LoVo (cell line): Measurements from ENCODE around the gene DAP.
"Not testable (repeated sequence)": the region's sequence is repeated elsewhere in the genome, so short reads cannot be mapped to it uniquely, and the experiment has no call there.

Experiments used
- DNase-seq: peaks from one replicate; pipeline ENCODE4 v3.0.0-alpha.2; 2016; ENCODE audit warnings: low spot score

Gene DAP

DNA sequence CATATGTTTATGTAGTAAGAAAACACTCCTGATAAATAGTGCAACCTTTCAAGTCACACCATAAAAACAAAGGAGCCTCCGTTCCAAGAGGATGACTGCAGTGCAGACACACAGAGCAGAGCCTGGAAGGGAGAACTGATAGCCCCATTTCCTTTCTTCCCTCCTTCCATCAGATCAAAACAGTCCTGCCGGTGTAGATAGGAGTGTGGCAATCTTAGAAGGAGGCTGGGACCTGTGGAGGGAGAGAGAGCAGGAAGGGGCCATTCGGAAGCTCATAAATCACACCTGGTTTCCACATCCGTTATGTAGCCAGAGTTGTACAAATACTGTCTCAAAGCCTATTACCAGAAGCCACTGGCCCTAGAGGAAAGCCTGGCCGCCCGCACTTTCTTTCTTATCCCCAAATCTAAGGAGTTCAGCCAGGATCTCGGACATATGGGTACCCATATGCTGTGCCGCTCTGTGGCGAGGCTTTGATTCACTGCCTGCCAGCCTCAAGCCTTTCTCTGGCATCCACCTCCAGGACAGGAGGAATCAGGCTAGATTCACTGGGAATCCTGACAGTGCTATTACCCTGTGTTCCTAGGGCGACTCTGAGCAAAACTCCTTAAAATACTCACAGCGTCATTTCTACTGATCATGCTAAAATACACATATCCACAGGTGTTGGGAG lies 26.9 kb downstream of the DAP start:
- no peak for DNase-seq

DNA sequence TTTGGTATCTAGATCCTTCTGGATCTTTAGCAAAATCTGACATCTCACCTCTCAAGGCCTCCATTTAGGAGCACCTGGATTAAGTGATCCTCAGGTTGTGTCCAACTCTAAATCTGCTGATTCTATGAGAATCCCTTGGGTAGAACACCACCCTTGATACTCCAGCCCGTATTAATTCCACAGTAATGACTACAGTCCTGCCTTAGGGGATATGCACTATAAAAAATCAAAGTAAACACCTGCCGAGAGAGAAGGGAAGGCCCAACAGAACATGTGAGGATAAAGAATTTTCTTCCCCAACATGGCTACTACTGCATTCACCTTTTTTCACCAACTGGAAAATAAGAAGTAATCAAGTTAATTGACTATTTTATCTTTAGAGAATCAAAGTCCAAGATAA lies 27.6 kb downstream of the DAP start:
- no peak for DNase-seq

DNA sequence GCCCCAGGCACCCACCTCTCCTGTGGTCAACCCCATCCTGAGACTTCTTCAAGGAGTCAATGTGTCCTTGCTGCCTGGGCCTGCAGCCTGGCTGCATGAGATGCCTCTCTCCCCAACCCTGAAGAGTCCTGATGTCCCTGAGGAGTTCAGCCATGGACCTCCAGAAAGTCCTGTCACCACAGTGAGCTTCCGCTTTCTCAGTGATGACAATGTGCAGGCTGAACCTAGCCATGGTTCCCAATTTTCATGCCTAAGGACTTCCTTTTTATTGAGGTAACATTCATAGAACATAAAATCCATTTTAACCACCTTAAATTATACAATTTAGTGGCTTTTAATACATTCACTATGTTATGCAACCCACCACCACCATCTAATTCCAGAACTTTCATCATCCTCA lies 29.1 kb downstream of the DAP start:
- no peak for DNase-seq

DNA sequence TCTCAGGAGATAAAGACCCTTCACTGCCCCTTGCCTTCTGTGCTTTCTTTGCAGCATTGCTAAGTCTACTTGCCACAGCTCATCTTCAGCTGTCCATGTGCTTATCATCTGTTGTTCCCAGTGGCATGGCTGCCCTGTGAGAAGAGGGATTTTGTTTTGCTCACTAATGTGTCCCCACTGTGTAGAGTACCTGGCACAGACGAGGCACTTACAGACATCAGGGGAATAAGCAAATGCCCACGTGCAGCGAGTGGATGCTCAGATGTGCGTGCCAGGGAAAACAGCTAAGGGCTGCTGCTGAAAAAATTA lies 31.0 kb downstream of the DAP start:
- DNase-seq: no peak

DNA sequence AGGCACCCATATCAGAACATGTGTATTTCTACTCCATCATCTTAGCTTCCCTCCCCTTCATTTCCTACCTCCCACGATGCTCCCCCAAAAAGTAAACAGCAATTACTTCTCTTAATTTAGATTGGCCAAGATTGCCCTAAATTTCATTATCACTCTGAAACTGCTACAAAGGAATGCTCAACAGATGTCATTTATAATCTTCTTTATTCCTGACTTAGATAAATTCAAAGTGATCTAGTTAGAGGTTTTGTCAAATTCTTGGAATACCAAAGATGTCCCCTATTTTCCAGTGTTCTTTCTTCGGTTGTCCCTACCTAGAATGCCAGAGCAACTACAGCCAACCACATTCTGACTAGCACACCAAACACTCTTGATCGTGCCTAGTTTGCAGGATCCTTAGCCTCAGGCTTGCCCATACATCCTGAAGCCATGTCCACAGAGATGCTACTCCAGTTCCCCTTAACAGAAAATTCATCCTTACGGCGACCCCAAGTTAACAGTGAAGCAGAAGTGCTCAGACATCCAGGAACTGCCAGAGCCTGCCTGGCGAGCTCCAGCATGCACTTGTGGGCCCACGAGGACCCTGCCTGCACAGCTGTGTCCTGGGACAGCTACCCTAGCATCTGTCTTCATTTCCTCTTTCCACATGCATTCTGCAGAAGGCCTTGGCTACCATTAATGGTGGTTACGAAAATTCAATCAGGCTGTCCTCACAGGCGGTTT lies 31.6 kb downstream of the DAP start:
- no peak for DNase-seq

DNA sequence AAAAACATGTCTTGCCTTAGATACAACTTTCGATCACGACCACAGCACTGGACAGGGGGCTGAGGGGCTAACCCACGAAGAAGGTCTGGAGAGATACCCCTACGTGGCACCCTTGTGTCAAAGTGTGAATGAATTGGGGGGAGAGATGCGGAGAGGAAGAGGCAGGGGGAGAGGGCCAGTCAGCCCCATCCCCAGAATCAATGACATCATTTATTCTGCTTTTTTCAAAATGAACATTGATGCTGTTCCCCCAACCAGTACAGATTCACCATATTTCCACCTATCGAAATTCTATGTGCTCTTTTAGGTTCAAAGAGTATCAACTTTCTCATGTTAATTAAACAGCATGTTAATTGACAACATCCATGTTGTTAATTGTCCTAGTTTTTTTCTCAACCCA lies 32.4 kb downstream of the DAP start:
- no peak for DNase-seq

DNA sequence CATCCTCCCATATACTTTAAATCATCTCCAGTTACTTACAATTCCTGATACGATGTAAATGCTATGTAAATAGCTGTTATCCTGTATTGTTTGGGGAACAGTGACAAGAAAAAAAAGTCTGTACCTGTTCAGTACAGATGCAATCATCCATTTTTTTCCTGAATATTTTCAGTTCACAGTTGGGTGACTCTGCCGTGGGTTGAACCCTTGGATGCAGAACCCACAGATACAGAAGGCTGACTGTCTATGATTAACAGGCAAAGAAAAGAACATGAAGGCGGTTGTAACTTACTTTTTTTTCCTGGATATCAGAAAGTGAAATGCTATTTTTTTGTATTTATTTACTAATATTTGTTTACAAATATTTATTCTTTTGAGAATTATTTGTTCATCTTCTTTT lies 33.2 kb downstream of the DAP start:
- DNase-seq: no peak

DNA sequence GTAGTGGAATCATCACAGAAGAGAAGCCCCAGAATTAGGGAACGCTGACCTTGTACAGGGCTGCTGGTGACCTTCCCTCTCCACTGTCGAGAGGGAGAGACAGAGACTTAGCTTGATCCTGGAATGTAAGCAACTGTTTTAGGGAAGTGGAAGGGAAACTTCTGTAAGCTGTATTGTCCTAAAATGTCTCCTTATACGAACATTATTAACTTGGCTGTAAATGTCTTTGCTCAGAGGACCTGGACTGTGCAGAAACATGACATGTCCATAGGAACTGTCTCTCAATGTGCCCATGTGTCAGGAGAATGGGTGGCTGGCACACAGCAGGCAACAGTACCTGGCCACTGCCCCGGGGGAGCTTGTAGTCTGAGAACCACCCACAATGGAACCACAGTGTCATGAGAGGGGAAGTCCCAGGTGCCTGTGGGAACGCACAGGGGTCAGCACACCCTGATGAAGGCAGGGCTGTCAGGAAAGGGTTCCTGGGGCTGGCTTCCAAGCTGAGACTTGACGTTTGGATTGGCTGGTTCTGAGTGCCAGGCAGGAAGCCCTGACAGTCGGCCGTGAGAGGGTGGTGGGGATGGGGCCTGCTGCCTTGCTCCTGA lies 34.0 kb downstream of the DAP start:
- DNase-seq: no peak

DNA sequence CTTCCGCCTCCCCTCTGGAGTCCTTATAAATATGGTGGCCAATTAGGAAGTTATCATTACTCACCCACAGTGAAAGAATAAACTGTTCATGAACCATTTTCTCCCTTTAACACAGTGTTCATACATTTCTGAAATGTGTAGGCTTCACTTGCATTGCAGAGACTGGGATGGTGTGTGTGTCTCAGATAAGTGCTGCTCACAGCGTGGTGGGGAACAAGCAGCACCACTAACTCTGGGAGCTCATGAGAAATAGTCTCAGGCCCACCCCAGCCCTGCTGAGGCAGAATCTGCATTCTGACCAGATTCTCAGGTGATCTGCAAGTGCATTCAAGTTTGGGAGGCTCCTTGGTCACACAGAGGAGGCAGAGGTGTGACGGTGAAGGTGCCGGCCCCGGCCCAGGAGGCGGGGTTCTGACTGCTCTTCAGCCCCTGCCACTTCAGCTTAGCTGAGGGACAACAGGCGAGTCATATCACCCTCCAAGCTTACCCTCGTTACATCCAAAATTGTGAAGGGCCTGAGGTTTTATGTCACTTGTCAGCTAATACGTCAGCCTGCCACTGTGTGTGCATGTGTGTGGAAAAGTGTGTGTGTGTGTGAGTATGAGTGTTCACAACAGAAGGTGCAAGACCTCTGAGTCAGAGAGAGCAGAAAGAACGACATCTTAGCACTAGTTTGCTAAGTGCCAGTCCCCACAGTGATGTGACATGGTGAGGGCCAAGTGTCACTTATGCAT lies 34.7 kb downstream of the DAP start:
- DNase-seq: no peak

DNA sequence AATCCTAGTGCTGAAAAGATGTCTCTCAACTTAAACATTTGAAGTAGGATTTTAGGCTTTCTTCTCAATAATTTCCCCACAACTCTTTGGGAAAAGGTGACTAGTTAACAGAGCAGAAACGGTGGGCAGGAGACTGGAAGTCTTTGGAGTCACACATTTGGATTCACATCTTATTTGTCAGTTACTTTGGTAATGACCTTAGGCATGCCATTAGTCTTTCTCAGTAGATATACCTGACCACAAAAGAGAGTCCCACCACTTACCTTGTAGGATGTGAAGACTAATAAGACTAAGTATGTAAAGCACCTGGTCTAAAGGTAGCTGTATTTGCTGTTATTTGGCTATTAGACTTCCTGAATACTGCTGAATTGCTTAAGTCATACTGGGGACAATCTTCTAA lies 35.4 kb downstream of the DAP start:
- no peak for DNase-seq

DNA sequence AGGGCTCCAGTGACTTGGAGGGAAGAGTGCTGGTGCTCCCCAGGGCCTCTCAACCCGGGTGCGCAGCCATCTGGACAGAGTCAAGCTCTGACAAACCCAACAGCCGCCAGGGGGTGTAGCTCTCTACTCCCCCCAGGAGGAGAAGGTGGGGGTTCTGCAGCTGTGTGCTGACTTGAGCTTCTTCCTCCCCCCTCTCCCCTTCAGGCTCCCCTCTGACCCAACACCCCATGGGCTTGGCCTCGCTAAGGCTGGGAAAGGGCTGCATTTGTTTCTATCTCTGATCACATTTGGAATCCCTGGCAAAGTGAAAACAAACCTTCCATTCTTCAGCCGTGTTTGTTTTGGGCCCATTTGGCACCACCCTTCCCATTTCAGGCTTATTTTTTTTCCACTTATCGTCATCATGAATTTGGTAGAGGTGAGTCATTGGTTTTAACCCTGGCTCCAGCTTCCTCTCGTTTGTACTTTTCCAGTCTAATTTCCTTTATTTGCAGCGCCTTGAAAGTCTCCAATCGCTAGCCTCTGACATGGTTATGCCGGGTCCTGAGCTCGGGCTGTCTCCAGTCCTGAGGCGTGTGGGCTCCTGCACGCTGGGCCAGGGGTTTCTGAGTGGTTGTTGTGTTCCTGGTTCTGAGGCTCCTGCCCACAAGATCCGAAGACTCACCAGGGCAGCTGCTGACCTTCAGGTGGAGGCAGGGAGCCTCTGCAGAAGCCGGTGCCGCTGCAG lies 36.1 kb downstream of the DAP start:
- peak; percentile 86 for DNase-seq

DNA sequence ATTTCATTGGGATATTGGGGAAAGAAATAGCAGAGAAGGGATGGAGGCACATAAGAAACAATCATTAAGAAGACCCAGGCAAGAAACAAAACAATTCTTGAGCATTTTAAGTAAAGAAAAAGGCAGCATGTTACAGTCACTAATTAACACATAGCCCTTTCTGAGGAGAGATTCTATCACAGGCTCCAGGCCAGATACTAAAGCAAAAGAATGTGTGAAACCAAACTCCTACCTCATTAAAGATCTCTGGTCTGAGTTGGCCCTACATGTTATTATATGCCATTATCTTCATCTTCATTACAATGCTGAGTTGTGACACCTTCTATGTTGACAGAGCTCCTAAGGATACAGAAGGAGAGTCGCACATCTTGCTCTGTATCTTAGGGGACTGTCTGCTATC lies 37.5 kb downstream of the DAP start:
- no peak for DNase-seq

DNA sequence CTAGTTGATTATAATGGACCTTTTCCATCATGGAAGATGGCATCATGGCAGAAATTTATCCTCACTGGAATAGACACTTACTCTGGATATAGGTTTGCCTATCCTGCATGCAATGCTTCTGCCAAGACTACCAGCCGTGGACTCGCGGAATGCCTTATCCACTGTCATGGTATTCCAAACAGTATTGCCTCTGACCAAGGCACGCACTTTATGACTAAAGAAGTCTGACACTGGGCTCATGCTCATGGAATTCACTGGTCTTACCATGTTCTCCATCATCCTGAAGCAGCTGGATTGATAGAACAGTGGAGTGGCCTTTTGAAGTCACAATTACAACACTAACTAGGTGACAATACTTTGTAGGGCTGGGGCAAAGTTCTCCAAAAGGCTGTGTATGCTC lies 40.3 kb downstream of the DAP start:
- not testable (repeated sequence) for DNase-seq

DNA sequence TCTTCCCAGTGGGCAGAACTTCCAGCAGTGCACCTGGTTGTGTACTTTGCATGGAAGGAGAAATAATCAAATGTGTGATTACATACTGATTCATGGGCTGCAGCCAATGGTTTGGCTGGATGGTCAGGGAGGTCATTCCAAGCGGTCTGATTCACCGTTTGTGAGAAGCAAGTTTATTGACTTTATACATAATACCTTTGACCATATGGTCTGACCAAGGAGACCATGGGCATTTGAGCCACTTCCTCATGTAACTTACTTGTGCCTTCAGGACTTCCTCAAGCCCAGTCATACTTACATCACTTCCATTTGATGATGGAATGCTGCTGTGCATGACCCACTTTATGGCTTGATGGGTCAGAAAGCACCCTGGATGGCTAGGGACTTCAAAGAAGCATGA lies 41.1 kb downstream of the DAP start:
- peak; percentile 51 for DNase-seq

DNA sequence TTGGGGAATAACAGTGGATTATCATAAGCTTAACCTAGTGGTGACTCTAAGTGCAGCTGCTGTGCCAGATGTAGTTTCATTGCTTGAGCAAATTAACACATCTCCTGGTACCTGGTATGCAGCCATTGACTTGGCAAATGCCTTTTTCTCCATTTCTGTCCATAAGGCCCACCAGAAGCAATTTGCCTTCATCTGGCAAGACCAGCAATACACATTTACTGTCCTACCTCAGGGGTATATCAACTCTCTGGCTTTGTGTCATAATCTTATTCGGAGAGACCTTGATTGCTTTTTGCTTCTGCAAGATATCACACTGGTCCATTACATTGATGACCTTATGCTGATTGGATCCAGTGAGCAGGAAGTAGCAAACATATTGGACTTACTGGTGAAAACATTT lies 42.4 kb downstream of the DAP start:
- not testable (repeated sequence) for DNase-seq

DNA sequence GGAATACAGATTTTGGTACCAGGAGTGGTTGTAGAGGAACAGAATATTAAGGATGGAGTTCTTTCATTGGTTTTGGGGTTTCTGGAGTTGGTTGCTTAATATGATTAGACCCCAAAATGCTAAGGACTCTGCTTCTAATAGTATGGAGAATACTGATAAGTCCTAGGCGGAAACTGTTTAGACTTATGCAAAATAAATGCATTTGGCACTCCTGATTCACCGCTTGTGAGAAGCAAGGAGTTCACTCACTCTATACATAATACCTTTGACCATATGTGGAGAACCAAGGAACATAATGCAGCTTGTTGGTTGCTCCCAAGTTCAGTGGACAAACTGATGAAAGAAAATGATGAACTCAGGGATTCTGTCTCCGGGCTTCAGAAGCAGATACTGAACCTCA lies 44.2 kb downstream of the DAP start:
- not testable (repeated sequence) for DNase-seq

DNA sequence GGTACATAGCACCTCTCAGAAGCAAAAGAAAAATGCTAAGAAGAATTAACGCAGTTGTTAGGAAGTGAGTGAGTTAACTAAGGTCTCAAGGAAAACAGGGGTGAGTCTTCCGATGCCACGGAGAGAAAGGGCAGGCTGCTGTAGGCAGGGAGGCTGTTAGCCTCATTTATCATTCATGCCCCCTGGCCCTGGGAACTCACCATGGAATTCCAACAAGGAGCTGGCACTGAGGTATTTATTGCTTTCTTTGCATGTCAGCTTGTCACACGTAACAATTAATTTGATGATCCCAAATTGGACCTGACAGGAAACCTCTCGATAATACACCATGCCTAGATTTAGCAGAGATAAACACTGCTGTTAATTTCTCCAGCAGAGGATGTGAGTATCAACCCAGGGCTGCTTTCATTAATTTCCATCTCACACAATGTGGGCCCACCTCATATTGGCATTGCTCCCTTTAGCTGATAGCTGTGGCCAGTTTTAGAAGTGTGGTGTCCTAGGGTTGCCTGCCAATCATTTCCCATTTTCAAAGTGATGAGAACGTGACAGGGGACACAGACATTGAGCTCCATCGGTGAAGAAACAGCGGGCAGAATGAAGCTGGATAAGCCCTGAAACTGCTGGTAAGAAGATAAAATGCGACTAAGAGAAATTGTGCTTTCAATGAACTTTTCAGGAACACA lies 45.3 kb downstream of the DAP start:
- no peak for DNase-seq

DNA sequence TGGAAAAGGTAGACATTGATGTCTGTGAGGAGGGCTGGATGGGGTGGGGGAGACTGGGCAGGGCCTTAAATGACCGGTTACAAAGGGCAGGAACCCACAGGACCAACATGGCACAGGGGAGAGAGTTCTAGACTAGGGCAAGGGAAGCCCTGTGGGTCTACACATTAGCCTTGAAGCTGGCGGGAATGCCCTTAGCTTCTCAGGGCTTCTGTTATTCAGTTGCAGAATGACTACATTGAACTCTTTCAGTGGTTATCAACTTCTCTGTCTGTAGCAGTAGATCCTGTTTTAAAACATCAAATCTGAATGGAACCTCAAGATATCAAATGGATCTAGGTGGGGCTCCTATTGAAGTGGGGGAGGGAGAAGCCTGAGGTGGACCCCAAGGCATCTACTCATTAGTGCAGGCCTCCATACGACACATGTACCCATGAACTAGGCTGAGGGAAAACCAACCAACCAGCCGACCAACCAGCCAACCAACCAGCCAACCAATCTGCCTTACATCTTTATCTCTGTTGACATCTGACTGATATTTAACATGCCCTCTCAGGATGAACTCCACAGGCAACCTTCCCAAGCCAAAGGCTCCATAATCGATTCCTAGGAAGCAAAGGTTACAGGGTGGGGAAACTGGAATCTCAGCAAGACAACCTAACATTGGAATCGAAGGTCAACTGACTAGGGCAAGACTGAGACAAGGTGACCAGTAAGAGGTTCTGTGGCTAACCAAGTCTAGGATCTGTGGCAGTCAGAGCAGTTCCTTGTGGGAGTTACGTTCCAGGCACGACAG lies 48.3 kb downstream of the DAP start:
- no peak for DNase-seq

DNA sequence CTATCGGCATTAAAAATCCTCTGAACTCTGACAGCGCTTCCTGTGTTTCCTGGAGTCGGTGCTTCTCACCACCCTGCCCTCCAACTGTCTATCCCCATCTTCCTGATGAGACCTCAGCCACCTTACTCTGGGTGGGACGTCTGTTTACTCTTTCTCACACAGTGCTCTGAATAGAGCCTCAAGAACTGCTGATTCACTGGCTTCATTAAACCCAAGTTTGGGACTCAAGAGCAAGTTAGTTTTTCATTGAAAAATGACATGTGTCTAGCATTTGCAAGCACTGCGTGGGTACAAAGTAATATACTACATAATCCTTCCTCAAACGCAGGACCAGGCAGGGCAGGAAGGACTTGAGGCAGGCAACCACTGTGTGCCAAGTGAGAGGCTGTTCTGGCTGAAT lies 49.5 kb downstream of the DAP start:
- DNase-seq: no peak

DNA sequence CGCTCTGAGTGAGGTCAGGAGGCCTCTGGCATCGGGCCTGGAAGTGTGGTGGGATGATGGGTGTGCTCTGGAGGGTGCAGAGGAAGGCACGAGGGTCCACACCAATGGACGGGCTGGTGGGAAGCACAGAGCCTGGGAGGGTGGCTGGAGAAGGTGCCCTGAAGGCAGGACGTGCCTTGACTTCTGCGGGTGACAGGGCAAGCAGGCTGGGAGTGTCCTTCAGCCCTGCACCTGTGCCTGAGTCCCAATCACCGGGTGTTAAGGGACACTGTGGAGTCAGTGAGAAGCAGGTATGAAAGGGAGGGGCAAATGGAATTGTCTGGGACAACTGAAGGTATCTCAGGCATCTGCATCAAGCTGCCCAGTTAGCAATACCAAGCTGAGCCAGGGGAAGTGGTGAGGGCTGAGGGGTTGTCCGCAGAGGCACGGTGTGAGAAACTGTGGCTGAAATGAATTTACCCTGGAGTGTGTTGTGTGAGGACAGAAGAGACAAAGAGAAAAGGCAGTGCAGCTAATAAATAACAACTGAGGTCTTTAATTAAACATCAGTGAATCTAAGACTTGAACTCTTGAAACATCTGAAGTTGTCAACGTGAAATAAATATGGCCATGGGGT lies 50.4 kb downstream of the DAP start:
- DNase-seq: no peak

DNA sequence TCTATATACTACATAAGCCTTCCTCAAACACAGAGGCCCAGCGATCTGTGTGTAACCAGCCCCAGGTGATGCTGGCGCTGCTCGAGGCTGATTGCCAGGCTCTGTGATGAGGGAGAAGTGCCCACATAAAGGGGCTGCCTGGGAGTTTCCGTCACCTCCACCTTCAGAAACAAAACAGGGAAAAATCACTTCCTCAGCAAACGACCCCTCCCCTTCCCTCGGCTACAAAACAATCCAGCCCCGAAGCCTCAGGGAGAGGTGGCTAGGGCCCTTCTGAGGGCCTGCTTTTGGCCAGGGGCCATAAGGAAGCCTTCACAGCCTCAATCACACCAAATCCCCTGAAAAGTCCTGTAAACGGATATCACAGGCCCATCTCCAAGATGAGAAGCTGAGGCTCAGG lies 51.1 kb downstream of the DAP start:
- no peak for DNase-seq
